WTC11 (cell line): ENCODE measurements around the gene MACROD2. TPM values are rescaled to one million over a fixed set of nuclear protein-coding genes. Genes with fewer than 3 reads are reported as not detected.

Source experiments
- ATAC-seq: fragments of 200-7000 bp; cut with Tn5 transposase; 2 replicates; pipeline ENCODE4 v1.10.0; 2021; ENCODE audit warnings: mild to moderate bottlenecking, moderate library complexity
- CTCF ChIA-PET: fragments of 300-600 bp; sonication (Branson Sonifier 250); formaldehyde crosslinking; loops from one replicate; lab custom pipeline; 2021; ENCODE audit warnings: antibody characterized with exemption; lab: Charles Lee
- POLR2A ChIA-PET: fragments of 350-600 bp; sonication (Branson Sonifier 250); formaldehyde crosslinking; loops from one replicate; lab custom pipeline; 2021; ENCODE audit warnings: antibody characterized with exemption; lab: Charles Lee
- DNase-seq: peaks from one replicate; pipeline ENCODE4 v3.0.0; 2021; ENCODE audit warnings: low spot score
- H3K27ac Mint-ChIP-seq: 2 replicates; pipeline ENCODE4 v1.8.0; 2021; ENCODE audit warnings: mixed read lengths
- H3K27me3 Mint-ChIP-seq: 2 replicates; pipeline ENCODE4 v1.8.0; 2021; ENCODE audit warnings: low read depth, mild to moderate bottlenecking, moderate library complexity, mixed read lengths
- H3K36me3 Mint-ChIP-seq: 2 replicates; pipeline ENCODE4 v1.8.0; 2021; ENCODE audit warnings: mixed read lengths
- H3K4me1 Mint-ChIP-seq: 2 replicates; pipeline ENCODE4 v1.8.0; 2022; ENCODE audit warnings: mixed read lengths
- H3K4me3 Mint-ChIP-seq: 2 replicates; pipeline ENCODE4 v1.8.0; 2021; ENCODE audit warnings: mild to moderate bottlenecking, moderate library complexity, mixed read lengths
- H3K9me3 Mint-ChIP-seq: 2 replicates; pipeline ENCODE4 v1.8.0; 2021; ENCODE audit warnings: mixed read lengths
- ATF1 ChIP-seq: sonication (generic); formaldehyde crosslinking; IDR thresholded peaks from 2 replicates; pipeline ENCODE4 v1.8.1; 2023; ENCODE audit warnings: mild to moderate bottlenecking, moderate library complexity, missing genetic modification reagents
- CBFB ChIP-seq: sonication (generic); formaldehyde crosslinking; IDR thresholded peaks from 2 replicates; pipeline ENCODE4 v1.8.1; 2022; ENCODE audit warnings: mild to moderate bottlenecking, low read depth, missing genetic modification reagents
- CREB1 ChIP-seq: sonication (generic); formaldehyde crosslinking; IDR thresholded peaks from 2 replicates; pipeline ENCODE4 v1.8.0; 2023; ENCODE audit warnings: mild to moderate bottlenecking, missing genetic modification reagents
- ESRRA ChIP-seq: sonication (generic); formaldehyde crosslinking; IDR thresholded peaks from 2 replicates; pipeline ENCODE4 v1.8.1; 2022; ENCODE audit warnings: mild to moderate bottlenecking, missing genetic modification reagents, borderline replicate concordance
- FOXJ3 ChIP-seq: sonication (generic); formaldehyde crosslinking; IDR thresholded peaks from 2 replicates; pipeline ENCODE4 v1.9.0; 2021; ENCODE audit warnings: missing genetic modification reagents, mild to moderate bottlenecking, borderline replicate concordance
- HMGA2 ChIP-seq: fragments of 250-450 bp; sonication (Bioruptor Pico); IDR thresholded peaks from 2 replicates; pipeline ENCODE4 v1.4.0; 2021; ENCODE audit warnings: mild to moderate bottlenecking, moderate library complexity
- NR2C2 ChIP-seq: sonication (generic); formaldehyde crosslinking; IDR thresholded peaks from 2 replicates; pipeline ENCODE4 v1.8.0; 2022; ENCODE audit warnings: mild to moderate bottlenecking, missing genetic modification reagents
- SP1 ChIP-seq: sonication (generic); formaldehyde crosslinking; conservative IDR thresholded peaks from 2 replicates; pipeline ENCODE4 v1.8.1; 2022; ENCODE audit warnings: missing genetic modification reagents
- ZNF263 ChIP-seq: sonication (generic); formaldehyde crosslinking; IDR thresholded peaks from 2 replicates; pipeline ENCODE4 v1.8.1; 2022; ENCODE audit warnings: low read depth, mild to moderate bottlenecking, moderate library complexity, missing genetic modification reagents
- ZNF396 ChIP-seq: fragments of 250-450 bp; sonication (Bioruptor Pico); IDR thresholded peaks from 2 replicates; pipeline ENCODE4 v1.8.0; 2021; ENCODE audit warnings: mild to moderate bottlenecking, moderate library complexity, borderline replicate concordance
- ZNF423 ChIP-seq: fragments of 250-450 bp; sonication (Bioruptor Pico); IDR thresholded peaks from 2 replicates; pipeline ENCODE4 v2.1.2; 2022; ENCODE audit warnings: mild to moderate bottlenecking, moderate library complexity
- total RNA-seq: library from RNA; stranded (reverse); gene quantifications from 3 replicates; pipeline ENCODE4 v1.2.3, GENCODE V29; 2021
- TF ChIP-seq, protein P1 (sequence below): sonication (generic); formaldehyde crosslinking; IDR thresholded peaks from 2 replicates; pipeline ENCODE4 v1.8.1; 2023; ENCODE audit warnings: mild to moderate bottlenecking, missing genetic modification reagents, moderate library complexity
- TF ChIP-seq, protein P2 (sequence below): sonication (generic); formaldehyde crosslinking; IDR thresholded peaks from 2 replicates; pipeline ENCODE4 v1.8.0; 2022; ENCODE audit warnings: mild to moderate bottlenecking, missing genetic modification reagents
- TF ChIP-seq, protein P3 (sequence below): sonication (generic); formaldehyde crosslinking; IDR thresholded peaks from 2 replicates; pipeline ENCODE4 v1.8.0; 2022; ENCODE audit warnings: missing genetic modification reagents
- TF ChIP-seq, protein P4 (sequence below): fragments of 200-600 bp; IDR thresholded peaks from 2 replicates; pipeline ENCODE4 v1.8.0; 2022; ENCODE audit warnings: antibody characterized with exemption
- TF ChIP-seq, protein P5 (sequence below): sonication (generic); formaldehyde crosslinking; IDR thresholded peaks from 2 replicates; pipeline ENCODE4 v1.8.1; 2022; ENCODE audit warnings: low read depth, missing genetic modification reagents, borderline replicate concordance
- TF ChIP-seq, protein P6 (sequence below): sonication (generic); formaldehyde crosslinking; IDR thresholded peaks from 2 replicates; pipeline ENCODE4 v1.8.0; 2022; ENCODE audit warnings: mild to moderate bottlenecking, missing genetic modification reagents
- TF ChIP-seq, protein P7 (sequence below): sonication (generic); formaldehyde crosslinking; IDR thresholded peaks from 2 replicates; pipeline ENCODE4 v1.8.1; 2022; ENCODE audit warnings: missing genetic modification reagents, borderline replicate concordance

MACROD2 gene
- total RNA-seq, 1 experiment from 2014 or later = 4.1 TPM

DNA sequence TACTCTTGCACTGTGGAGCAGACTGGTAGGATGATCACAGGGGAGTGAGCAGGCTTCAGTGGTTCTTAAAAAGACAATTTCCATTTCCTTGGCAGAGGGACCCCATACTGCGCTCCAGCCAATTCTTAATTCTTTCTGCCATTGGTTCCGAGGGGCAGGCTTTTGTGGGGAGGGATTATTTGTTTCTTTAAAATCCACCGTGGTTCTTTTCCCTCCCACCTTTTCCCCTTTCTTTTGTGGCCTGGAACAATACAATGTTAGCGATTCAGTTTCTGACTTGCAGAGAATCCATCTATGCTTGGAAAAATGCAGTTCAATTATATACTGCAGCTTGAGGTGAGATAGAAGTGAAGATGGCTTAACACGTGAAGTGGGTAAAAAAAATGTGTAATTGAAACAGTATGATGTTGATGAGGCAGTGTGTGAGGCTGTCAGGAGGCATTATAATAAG, 721.1 kb downstream of the MACROD2 start:
- peak; percentile 89 for ATAC-seq
- CTCF ChIA-PET = interaction anchor here (1.2 kb wide), 1 partner anchor 523 kb away, joined by 3 read pairs; no protein-coding TSS in a partner anchor

DNA sequence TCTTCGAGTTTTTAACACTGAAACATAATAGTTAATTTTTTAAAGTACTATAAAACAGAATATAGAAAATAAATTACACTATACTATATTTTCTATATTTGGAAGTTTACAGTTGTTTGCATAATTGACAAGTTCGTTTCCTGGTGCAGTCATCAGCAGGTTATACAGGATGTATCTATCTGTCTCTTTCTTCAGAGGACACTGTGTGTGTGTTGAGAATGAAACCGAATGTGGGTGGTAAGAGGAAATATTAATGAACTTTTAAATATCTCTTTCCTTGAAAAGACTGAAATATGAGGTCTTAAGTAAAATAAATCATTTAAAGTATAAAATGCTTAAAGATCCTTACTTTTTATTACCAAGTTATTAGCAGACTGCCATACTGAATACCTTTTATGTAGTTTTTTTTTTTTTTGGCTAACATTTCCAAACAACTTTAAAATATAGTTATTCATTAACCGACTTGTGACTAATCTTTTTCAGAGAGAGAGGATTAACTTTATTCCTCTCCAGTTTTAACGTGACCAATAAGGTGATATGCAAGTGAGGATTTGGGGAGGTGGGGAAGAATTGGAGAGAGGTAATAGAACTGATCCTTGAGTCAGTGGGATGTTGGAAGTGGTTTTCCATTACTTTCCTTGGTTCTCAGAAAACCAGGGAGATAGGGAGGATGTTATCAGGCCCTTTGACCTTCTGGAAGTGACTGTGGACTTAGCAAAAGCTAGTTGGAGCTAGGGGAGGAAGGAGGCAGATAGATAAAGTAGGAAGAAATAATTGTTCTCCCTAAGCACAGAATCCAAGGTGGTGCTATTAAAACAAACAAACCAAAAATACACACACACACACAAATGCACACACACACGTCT, 722.1 kb downstream of the MACROD2 start:
- peaks cover 7% of the 10 kb centered on the region for H3K9me3 Mint-ChIP-seq
- no peaks in the 10 kb centered on the region; the same call in 1 of the 2 replicates for H3K27me3 Mint-ChIP-seq
- POLR2A ChIA-PET = no interaction called here
- CTCF ChIA-PET = no interaction called here
- H3K4me3 Mint-ChIP-seq = no peak overlapping the region
- no peaks in the 10 kb centered on the region; the same call in 1 of the 2 replicates for H3K36me3 Mint-ChIP-seq
- ATAC-seq = no peak
- peaks cover 52% of the 10 kb centered on the region for H3K4me1 Mint-ChIP-seq
- no peak for DNase-seq
- H3K27ac Mint-ChIP-seq = peak overlapping the region; percentile 91; the same call in 1 of the 2 replicates
- TF ChIP-seq ATF1 (CRISPR knock-in tag) = no peak
- no peak for TF ChIP-seq SP1 (CRISPR knock-in tag)
- TF ChIP-seq HMGA2 = no peak

More for the DNA sequence above, 721.1 kb downstream of the MACROD2 start:
- no peaks in the 10 kb centered on the region; the same call in 1 of the 2 replicates for H3K27me3 Mint-ChIP-seq
- peaks cover 7% of the 10 kb centered on the region for H3K9me3 Mint-ChIP-seq
- POLR2A ChIA-PET = no interaction called here
- TF ChIP-seq, protein P1, sequence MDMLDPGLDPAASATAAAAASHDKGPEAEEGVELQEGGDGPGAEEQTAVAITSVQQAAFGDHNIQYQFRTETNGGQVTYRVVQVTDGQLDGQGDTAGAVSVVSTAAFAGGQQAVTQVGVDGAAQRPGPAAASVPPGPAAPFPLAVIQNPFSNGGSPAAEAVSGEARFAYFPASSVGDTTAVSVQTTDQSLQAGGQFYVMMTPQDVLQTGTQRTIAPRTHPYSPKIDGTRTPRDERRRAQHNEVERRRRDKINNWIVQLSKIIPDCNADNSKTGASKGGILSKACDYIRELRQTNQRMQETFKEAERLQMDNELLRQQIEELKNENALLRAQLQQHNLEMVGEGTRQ (CRISPR knock-in tag) = no peak
- TF ChIP-seq ZNF396 (CRISPR knock-in tag) (no peak), ZNF423 (CRISPR knock-in tag) (no peak), ESRRA (CRISPR knock-in tag) (no peak), CBFB (CRISPR knock-in tag) (no peak), FOXJ3 (CRISPR knock-in tag) (no peak)
- TF ChIP-seq, protein P2, sequence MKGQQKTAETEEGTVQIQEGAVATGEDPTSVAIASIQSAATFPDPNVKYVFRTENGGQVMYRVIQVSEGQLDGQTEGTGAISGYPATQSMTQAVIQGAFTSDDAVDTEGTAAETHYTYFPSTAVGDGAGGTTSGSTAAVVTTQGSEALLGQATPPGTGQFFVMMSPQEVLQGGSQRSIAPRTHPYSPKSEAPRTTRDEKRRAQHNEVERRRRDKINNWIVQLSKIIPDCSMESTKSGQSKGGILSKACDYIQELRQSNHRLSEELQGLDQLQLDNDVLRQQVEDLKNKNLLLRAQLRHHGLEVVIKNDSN (CRISPR knock-in tag) = no peak
- TF ChIP-seq, all 79 proteins: peak for 0
- H3K4me1 Mint-ChIP-seq = peaks cover 61% of the 10 kb centered on the region
- H3K27ac Mint-ChIP-seq = peak overlapping the region; percentile 88
- peak; percentile 29 for DNase-seq
- H3K4me3 Mint-ChIP-seq = peak overlapping the region; percentile 51
- no peaks in the 10 kb centered on the region; the same call in 1 of the 2 replicates for H3K36me3 Mint-ChIP-seq

DNA sequence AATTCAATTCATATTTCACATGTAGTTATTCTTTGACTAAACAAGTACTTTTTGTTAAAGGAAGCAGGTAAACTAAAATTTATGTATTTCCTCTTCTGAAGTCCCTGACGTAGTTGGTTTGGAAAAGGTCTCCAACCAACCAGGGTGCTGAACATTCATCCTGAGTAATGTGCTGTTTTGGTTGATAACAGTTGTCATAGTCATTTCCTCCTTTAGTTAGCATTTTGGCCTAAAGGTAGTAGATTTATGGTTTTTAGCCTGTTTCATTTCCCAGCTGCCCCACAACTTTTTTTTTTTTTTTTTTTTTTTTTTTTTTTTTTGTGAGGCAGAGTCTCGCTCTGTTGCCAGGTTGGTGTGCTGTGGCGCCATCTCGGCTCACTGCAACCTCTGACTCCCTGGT, 724.9 kb downstream of the MACROD2 start:
- ChIA-PET CTCF (no interaction called here), POLR2A (no interaction called here)
- Mint-ChIP-seq H3K27me3 (no peaks in the 10 kb centered on the region), H3K27ac (no peak overlapping the region), H3K4me3 (no peak overlapping the region), H3K36me3 (no peaks in the 10 kb centered on the region), H3K9me3 (no peaks in the 10 kb centered on the region), H3K4me1 (peaks cover 23% of the 10 kb centered on the region)
- DNase-seq (no peak), ATAC-seq (no peak)
- TF ChIP-seq, protein P3, sequence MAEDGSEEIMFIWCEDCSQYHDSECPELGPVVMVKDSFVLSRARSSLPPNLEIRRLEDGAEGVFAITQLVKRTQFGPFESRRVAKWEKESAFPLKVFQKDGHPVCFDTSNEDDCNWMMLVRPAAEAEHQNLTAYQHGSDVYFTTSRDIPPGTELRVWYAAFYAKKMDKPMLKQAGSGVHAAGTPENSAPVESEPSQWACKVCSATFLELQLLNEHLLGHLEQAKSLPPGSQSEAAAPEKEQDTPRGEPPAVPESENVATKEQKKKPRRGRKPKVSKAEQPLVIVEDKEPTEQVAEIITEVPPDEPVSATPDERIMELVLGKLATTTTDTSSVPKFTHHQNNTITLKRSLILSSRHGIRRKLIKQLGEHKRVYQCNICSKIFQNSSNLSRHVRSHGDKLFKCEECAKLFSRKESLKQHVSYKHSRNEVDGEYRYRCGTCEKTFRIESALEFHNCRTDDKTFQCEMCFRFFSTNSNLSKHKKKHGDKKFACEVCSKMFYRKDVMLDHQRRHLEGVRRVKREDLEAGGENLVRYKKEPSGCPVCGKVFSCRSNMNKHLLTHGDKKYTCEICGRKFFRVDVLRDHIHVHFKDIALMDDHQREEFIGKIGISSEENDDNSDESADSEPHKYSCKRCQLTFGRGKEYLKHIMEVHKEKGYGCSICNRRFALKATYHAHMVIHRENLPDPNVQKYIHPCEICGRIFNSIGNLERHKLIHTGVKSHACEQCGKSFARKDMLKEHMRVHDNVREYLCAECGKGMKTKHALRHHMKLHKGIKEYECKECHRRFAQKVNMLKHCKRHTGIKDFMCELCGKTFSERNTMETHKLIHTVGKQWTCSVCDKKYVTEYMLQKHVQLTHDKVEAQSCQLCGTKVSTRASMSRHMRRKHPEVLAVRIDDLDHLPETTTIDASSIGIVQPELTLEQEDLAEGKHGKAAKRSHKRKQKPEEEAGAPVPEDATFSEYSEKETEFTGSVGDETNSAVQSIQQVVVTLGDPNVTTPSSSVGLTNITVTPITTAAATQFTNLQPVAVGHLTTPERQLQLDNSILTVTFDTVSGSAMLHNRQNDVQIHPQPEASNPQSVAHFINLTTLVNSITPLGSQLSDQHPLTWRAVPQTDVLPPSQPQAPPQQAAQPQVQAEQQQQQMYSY (CRISPR knock-in tag) = no peak
- TF ChIP-seq ZNF423 (CRISPR knock-in tag) (no peak), ZNF263 (CRISPR knock-in tag) (no peak), NR2C2 (CRISPR knock-in tag) (no peak), CREB1 (no peak)
- TF ChIP-seq, protein P4, sequence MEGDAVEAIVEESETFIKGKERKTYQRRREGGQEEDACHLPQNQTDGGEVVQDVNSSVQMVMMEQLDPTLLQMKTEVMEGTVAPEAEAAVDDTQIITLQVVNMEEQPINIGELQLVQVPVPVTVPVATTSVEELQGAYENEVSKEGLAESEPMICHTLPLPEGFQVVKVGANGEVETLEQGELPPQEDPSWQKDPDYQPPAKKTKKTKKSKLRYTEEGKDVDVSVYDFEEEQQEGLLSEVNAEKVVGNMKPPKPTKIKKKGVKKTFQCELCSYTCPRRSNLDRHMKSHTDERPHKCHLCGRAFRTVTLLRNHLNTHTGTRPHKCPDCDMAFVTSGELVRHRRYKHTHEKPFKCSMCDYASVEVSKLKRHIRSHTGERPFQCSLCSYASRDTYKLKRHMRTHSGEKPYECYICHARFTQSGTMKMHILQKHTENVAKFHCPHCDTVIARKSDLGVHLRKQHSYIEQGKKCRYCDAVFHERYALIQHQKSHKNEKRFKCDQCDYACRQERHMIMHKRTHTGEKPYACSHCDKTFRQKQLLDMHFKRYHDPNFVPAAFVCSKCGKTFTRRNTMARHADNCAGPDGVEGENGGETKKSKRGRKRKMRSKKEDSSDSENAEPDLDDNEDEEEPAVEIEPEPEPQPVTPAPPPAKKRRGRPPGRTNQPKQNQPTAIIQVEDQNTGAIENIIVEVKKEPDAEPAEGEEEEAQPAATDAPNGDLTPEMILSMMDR = no peak
- TF ChIP-seq, protein P5, sequence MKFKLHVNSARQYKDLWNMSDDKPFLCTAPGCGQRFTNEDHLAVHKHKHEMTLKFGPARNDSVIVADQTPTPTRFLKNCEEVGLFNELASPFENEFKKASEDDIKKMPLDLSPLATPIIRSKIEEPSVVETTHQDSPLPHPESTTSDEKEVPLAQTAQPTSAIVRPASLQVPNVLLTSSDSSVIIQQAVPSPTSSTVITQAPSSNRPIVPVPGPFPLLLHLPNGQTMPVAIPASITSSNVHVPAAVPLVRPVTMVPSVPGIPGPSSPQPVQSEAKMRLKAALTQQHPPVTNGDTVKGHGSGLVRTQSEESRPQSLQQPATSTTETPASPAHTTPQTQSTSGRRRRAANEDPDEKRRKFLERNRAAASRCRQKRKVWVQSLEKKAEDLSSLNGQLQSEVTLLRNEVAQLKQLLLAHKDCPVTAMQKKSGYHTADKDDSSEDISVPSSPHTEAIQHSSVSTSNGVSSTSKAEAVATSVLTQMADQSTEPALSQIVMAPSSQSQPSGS (CRISPR knock-in tag) = no peak
- TF ChIP-seq, protein P6, sequence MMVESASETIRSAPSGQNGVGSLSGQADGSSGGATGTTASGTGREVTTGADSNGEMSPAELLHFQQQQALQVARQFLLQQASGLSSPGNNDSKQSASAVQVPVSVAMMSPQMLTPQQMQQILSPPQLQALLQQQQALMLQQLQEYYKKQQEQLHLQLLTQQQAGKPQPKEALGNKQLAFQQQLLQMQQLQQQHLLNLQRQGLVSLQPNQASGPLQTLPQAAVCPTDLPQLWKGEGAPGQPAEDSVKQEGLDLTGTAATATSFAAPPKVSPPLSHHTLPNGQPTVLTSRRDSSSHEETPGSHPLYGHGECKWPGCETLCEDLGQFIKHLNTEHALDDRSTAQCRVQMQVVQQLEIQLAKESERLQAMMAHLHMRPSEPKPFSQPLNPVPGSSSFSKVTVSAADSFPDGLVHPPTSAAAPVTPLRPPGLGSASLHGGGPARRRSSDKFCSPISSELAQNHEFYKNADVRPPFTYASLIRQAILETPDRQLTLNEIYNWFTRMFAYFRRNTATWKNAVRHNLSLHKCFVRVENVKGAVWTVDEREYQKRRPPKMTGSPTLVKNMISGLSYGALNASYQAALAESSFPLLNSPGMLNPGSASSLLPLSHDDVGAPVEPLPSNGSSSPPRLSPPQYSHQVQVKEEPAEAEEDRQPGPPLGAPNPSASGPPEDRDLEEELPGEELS (CRISPR knock-in tag) = no peak
- TF ChIP-seq, protein P7, sequence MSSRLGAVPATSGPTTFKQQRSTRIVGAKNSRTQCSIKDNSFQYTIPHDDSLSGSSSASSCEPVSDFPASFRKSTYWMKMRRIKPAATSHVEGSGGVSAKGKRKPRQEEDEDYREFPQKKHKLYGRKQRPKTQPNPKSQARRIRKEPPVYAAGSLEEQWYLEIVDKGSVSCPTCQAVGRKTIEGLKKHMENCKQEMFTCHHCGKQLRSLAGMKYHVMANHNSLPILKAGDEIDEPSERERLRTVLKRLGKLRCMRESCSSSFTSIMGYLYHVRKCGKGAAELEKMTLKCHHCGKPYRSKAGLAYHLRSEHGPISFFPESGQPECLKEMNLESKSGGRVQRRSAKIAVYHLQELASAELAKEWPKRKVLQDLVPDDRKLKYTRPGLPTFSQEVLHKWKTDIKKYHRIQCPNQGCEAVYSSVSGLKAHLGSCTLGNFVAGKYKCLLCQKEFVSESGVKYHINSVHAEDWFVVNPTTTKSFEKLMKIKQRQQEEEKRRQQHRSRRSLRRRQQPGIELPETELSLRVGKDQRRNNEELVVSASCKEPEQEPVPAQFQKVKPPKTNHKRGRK (CRISPR knock-in tag) = no peak
